NOMO-1 treated with DMSO at 0.1 percent for 48 hours (cell line): ENCODE measurements around the gene ADSS1.
A peak's percentile ranks its signal among the peaks of the same experiment; 100 is the strongest.

Experiments used
- DNase-seq: peaks from one replicate; lab custom pipeline; 2025; ENCODE audit not compliant: unreplicated experiment; lab: John Stamatoyannopoulos, UW

ADSS1 gene

GRCh38 chr14:104781271-104782077, 57.4 kb downstream of the ADSS1 start:
- DNase-seq = no peak

GRCh38 chr14:104782086-104782807, 58.2 kb downstream of the ADSS1 start:
- DNase-seq = no peak

- DNase-seq = no peak
Measured at GRCh38 chr14:104782808-104783139, 58.7 kb downstream of the ADSS1 start.

GRCh38 chr14:104783484-104784217, 59.6 kb downstream of the ADSS1 start:
- no peak for DNase-seq

GRCh38 chr14:104784218-104784568, 60.2 kb downstream of the ADSS1 start:
- DNase-seq = no peak

- no peak for DNase-seq
Measured at GRCh38 chr14:104784846-104785707, 61.0 kb downstream of the ADSS1 start.

GRCh38 chr14:104785708-104786080, 61.7 kb downstream of the ADSS1 start:
- DNase-seq = no peak

GRCh38 chr14:104786091-104786586, 62.1 kb downstream of the ADSS1 start:
- DNase-seq = no peak

GRCh38 chr14:104786726-104787675, 63.0 kb downstream of the ADSS1 start:
- no peak for DNase-seq

GRCh38 chr14:104787736-104788135, 63.7 kb downstream of the ADSS1 start:
- DNase-seq = peak; percentile 19

GRCh38 chr14:104788161-104788818, 64.3 kb downstream of the ADSS1 start:
- no peak for DNase-seq

- no peak for DNase-seq
Measured at GRCh38 chr14:104788873-104789663, 65.0 kb downstream of the ADSS1 start.

- no peak for DNase-seq
Measured at GRCh38 chr14:104789752-104790743, 66.0 kb downstream of the ADSS1 start.

GRCh38 chr14:104791425-104791824, 67.4 kb downstream of the ADSS1 start:
- DNase-seq = no peak

GRCh38 chr14:104792101-104792884, 68.3 kb downstream of the ADSS1 start:
- no peak for DNase-seq

GRCh38 chr14:104792945-104793702, 69.1 kb downstream of the ADSS1 start:
- DNase-seq = no peak
